H1 (cell line): Measurements from ENCODE around the gene PITX1. TPM values are rescaled to one million over a fixed set of nuclear protein-coding genes. Genes with fewer than 3 reads are reported as not detected.
A peak's percentile ranks its signal among the peaks of the same experiment; 100 is the strongest.

ENCODE experiments used
- CTCF ChIA-PET: fragments of 300-600 bp; sonication (Branson Sonifier 250); formaldehyde crosslinking; loops from one replicate; lab custom pipeline; 2021; ENCODE audit not compliant: partially characterized antibody; lab: Charles Lee
- POLR2A ChIA-PET: fragments of 300-600 bp; sonication (Branson Sonifier 250); formaldehyde crosslinking; loops from one replicate; lab custom pipeline; 2021; ENCODE audit warnings: inconsistent platforms; ENCODE audit not compliant: partially characterized antibody; lab: Charles Lee
- DNase-seq, 2 experiments: peaks; one replicate each; pipeline versions ENCODE4 v3.0.0 to v3.0.0-alpha.2; 2010 to 2022; ENCODE audit warnings: low spot score in 2 of 2, low read depth in 1 of 2, mixed read lengths in 1 of 2
- FAIRE-seq: peaks from 2 replicates; lab custom pipeline; 2011; peaks lifted over from hg19 to GRCh38; lab: Jason Lieb, UNC
- H2AFZ ChIP-seq: 2 replicates; pipeline ENCODE4 v1.8.1; 2012; ENCODE audit warnings: low read length, inconsistent platforms
- H2AK5ac ChIP-seq: 2 replicates; pipeline ENCODE4 v1.6.1; 2013; ENCODE audit warnings: low read depth, low read length
- H2BK120ac ChIP-seq: replicated peaks from 2 replicates; pipeline ENCODE3; 2013; ENCODE audit warnings: low read depth, low read length, inconsistent platforms
- H2BK12ac ChIP-seq: 2 replicates; pipeline ENCODE4 v1.6.1; 2013; ENCODE audit warnings: low read depth, low read length
- H2BK15ac ChIP-seq: 2 replicates; pipeline ENCODE4 v1.6.1; 2013; ENCODE audit warnings: low read length
- H2BK20ac ChIP-seq: 2 replicates; pipeline ENCODE4 v1.6.1; 2013; ENCODE audit warnings: low read length
- H2BK5ac ChIP-seq: 2 replicates; pipeline ENCODE4 v1.6.1; 2013; ENCODE audit warnings: low read depth, low read length
- H3K14ac ChIP-seq: 2 replicates; pipeline ENCODE4 v1.6.1; 2013; ENCODE audit warnings: inconsistent platforms; ENCODE audit not compliant: insufficient read length
- H3K18ac ChIP-seq: 2 replicates; pipeline ENCODE4 v1.6.1; 2013; ENCODE audit warnings: low read length; ENCODE audit errors: extremely low read depth
- H3K23ac ChIP-seq: 2 replicates; pipeline ENCODE4 v1.6.1; 2013; ENCODE audit warnings: inconsistent platforms; ENCODE audit not compliant: insufficient read length
- H3K23me2 ChIP-seq: 2 replicates; pipeline ENCODE4 v1.6.1; 2013; ENCODE audit warnings: low read depth, low read length
- H3K27ac ChIP-seq: 2 replicates; pipeline ENCODE4 v1.6.1; 2011; ENCODE audit warnings: low read depth, low read length, inconsistent platforms
- H3K27me3 ChIP-seq, 4 experiments: replicated peaks in 1 of 4; 1 replicate in 1 of 4; 2 replicates in 3 of 4; pipeline versions ENCODE4 v1.6.1 to v1.8.1; 2011 to 2013; ENCODE audit warnings: low read length in 3 of 4, mild to moderate bottlenecking in 3 of 4, inconsistent platforms in 2 of 4, mixed read lengths in 2 of 4, moderate library complexity in 1 of 4; ENCODE audit not compliant: control insufficient read depth in 3 of 4, insufficient read depth in 3 of 4; ENCODE audit errors: extremely low read depth in 1 of 4
- H3K36me3 ChIP-seq, 4 experiments: 2 replicates each; pipeline versions ENCODE4 v1.6.1 to v1.8.1; 2011 to 2013; ENCODE audit warnings: mild to moderate bottlenecking in 4 of 4, low read length in 3 of 4, moderate library complexity in 2 of 4, control low read depth in 1 of 4, inconsistent platforms in 1 of 4; ENCODE audit not compliant: insufficient read depth in 4 of 4, control insufficient read depth in 2 of 4
- H3K4ac ChIP-seq: replicated peaks from 2 replicates; pipeline ENCODE3; 2013; ENCODE audit warnings: low read length, low read depth, mixed read lengths, inconsistent platforms; ENCODE audit not compliant: insufficient read length
- H3K4me1 ChIP-seq, 4 experiments: replicated peaks in 1 of 4; 1 replicate in 1 of 4; 2 replicates in 3 of 4; pipeline versions ENCODE4 v1.6.1 to v1.8.1; 2011 to 2013; ENCODE audit warnings: low read length in 3 of 4, inconsistent platforms in 2 of 4, mixed read lengths in 1 of 4; ENCODE audit not compliant: insufficient read depth in 4 of 4, control insufficient read depth in 3 of 4
- H3K4me2 ChIP-seq, 2 experiments: 2 replicates each; pipeline versions ENCODE4 v1.6.1 to v1.8.1; 2011 to 2013; ENCODE audit warnings: low read depth in 2 of 2, low read length in 2 of 2, control low read depth in 1 of 2, inconsistent platforms in 1 of 2, mild to moderate bottlenecking in 1 of 2; ENCODE audit not compliant: insufficient read depth in 1 of 2
- H3K4me3 ChIP-seq, 4 experiments: fragments of 200-600, 300-600 bp in 1 of 4; sonication (generic), shearing (Covaris generic), sonication (Bioruptor Twin) in 1 of 4; 2 replicates each; pipeline versions ENCODE4 v1.5.1 to v1.8.1; 2011 to 2016; ENCODE audit warnings: low read length in 4 of 4, low read depth in 3 of 4, control low read depth in 2 of 4, inconsistent platforms in 2 of 4, mild to moderate bottlenecking in 2 of 4, mixed read lengths in 1 of 4, moderate library complexity in 1 of 4; ENCODE audit not compliant: insufficient read depth in 2 of 4; ENCODE audit errors: extremely low read depth in 1 of 4
- H3K56ac ChIP-seq: replicated peaks from 2 replicates; pipeline ENCODE3; 2013; ENCODE audit warnings: low read depth, mild to moderate bottlenecking, mixed read lengths, low read length, inconsistent platforms; ENCODE audit not compliant: insufficient read length
- H3K79me1 ChIP-seq: 2 replicates; pipeline ENCODE4 v1.6.1; 2013; ENCODE audit warnings: low read depth, low read length, control low read depth
- H3K79me2 ChIP-seq, 2 experiments: 2 replicates each; pipeline versions ENCODE4 v1.6.1 to v1.8.1; 2012 to 2013; ENCODE audit warnings: low read length in 2 of 2, mild to moderate bottlenecking in 2 of 2, inconsistent platforms in 1 of 2; ENCODE audit not compliant: insufficient read depth in 2 of 2, control insufficient read depth in 1 of 2
- H3K9ac ChIP-seq, 4 experiments: replicated peaks in 1 of 4; 1 replicate in 1 of 4; 2 replicates in 3 of 4; pipeline versions ENCODE4 v1.6.1 to v1.8.1; 2011 to 2013; ENCODE audit warnings: low read depth in 3 of 4, low read length in 3 of 4, control low read depth in 2 of 4, mild to moderate bottlenecking in 2 of 4, moderate library complexity in 2 of 4, inconsistent platforms in 1 of 4; ENCODE audit errors: extremely low read depth in 1 of 4
- H3K9me3 ChIP-seq, 2 experiments: 2 replicates each; pipeline versions ENCODE4 v1.6.1 to v1.8.1; 2012 to 2013; ENCODE audit warnings: mild to moderate bottlenecking in 2 of 2, moderate library complexity in 2 of 2, control low read depth in 1 of 2, inconsistent platforms in 1 of 2, low read depth in 1 of 2, low read length in 1 of 2, mixed read lengths in 1 of 2; ENCODE audit not compliant: insufficient read depth in 2 of 2
- H4K20me1 ChIP-seq, 2 experiments: replicated peaks in 1 of 2; 2 replicates each; pipeline versions ENCODE3 to v1.8.1; 2011 to 2013; ENCODE audit warnings: inconsistent platforms in 2 of 2, low read length in 2 of 2, mild to moderate bottlenecking in 1 of 2; ENCODE audit not compliant: insufficient read depth in 2 of 2, control insufficient read depth in 1 of 2
- H4K5ac ChIP-seq: 2 replicates; pipeline ENCODE4 v1.6.1; 2013; ENCODE audit warnings: low read length, low read depth, mixed read lengths, inconsistent platforms; ENCODE audit not compliant: insufficient read length
- H4K8ac ChIP-seq: 2 replicates; pipeline ENCODE4 v1.8.0; 2013; ENCODE audit warnings: mild to moderate bottlenecking, moderate library complexity, low read length, inconsistent platforms; ENCODE audit not compliant: insufficient read depth; ENCODE audit errors: extremely low read depth
- H4K91ac ChIP-seq: replicated peaks from 2 replicates; pipeline ENCODE3; 2013; ENCODE audit warnings: low read length, mixed read lengths, inconsistent platforms; ENCODE audit not compliant: insufficient read length
- BRCA1 ChIP-seq: IDR thresholded peaks from 2 replicates; pipeline ENCODE4 v1.6.1; 2012; ENCODE audit warnings: low read depth, low read length, improper control_type of control experiment
- CREB1 ChIP-seq: IDR thresholded peaks from 2 replicates; pipeline ENCODE4 v1.6.1; 2012; ENCODE audit warnings: inconsistent platforms
- EGR1 ChIP-seq: IDR thresholded peaks from 2 replicates; pipeline ENCODE4 v1.6.1; 2011; ENCODE audit warnings: low read depth, low read length, borderline replicate concordance
- EP300 ChIP-seq, 2 experiments: IDR thresholded peaks; 1 replicate in 1 of 2; 2 replicates in 1 of 2; pipeline ENCODE4 v1.6.1; 2011 to 2012; ENCODE audit warnings: low read depth in 2 of 2, low read length in 2 of 2, mild to moderate bottlenecking in 2 of 2, borderline replicate concordance in 1 of 2, inconsistent platforms in 1 of 2, moderate library complexity in 1 of 2
- MAFK ChIP-seq: IDR thresholded peaks from 2 replicates; pipeline ENCODE4 v1.6.1; 2012; ENCODE audit warnings: low read depth, mild to moderate bottlenecking, improper control_type of control experiment, low read length
- RAD21 ChIP-seq, 2 experiments: IDR thresholded peaks in 1 of 2; conservative IDR thresholded peaks in 1 of 2; 2 replicates each; pipeline ENCODE4 v1.6.1; 2011; ENCODE audit warnings: low read depth in 2 of 2, low read length in 2 of 2, improper control_type of control experiment in 1 of 2, inconsistent platforms in 1 of 2, mild to moderate bottlenecking in 1 of 2, moderate library complexity in 1 of 2
- RBBP5 ChIP-seq: IDR thresholded peaks from 2 replicates; pipeline ENCODE4 v1.7.1; 2012; ENCODE audit warnings: low read depth, mild to moderate bottlenecking, inconsistent platforms, low read length, moderate library complexity, borderline replicate concordance
- RXRA ChIP-seq: IDR thresholded peaks from 2 replicates; pipeline ENCODE4 v1.6.1; 2011; ENCODE audit warnings: low read depth, mild to moderate bottlenecking, low read length, moderate library complexity; ENCODE audit not compliant: insufficient read depth
- SP1 ChIP-seq: IDR thresholded peaks from 2 replicates; pipeline ENCODE4 v1.6.1; 2011; ENCODE audit warnings: low read depth, low read length
- TCF12 ChIP-seq: IDR thresholded peaks from 2 replicates; pipeline ENCODE4 v1.6.1; 2011; ENCODE audit warnings: low read depth, mild to moderate bottlenecking, low read length
- TEAD4 ChIP-seq: IDR thresholded peaks from 2 replicates; pipeline ENCODE4 v1.6.1; 2012; ENCODE audit warnings: low read depth, low read length, inconsistent platforms, mixed read lengths
- WGBS, 2 experiments: shearing (Covaris generic) in 1 of 2; methylation state at CpG; one replicate each; pipeline versions ENCODE4 v1.1.6 to v1.1.7; 2013 to 2015; ENCODE audit warnings: low lambda C conversion rate in 2 of 2, mixed read lengths in 2 of 2, inconsistent platforms in 1 of 2, low coverage in 1 of 2, missing lambda C conversion rate in 1 of 2; ENCODE audit not compliant: insufficient replicate concordance in 2 of 2, insufficient coverage in 1 of 2, insufficient read length in 1 of 2; ENCODE audit errors: extremely low coverage in 1 of 2, missing lambda C conversion rate in 1 of 2; 5-methylcytosine and 5-hydroxymethylcytosine counted together
- polyA plus RNA-seq, 7 experiments: library from polyadenylated mRNA; depleted of rRNA in 3 of 7; stranded (reverse) in 5 of 7; unstranded in 2 of 7; fragments of >200 nt in 5 of 7; fragments of 200-250 nt in 2 of 7; gene quantifications; 1 replicate in 5 of 7; 2 replicates in 1 of 7; 4 replicates in 1 of 7; pipeline versions ENCODE4 v1.2.1 to v1.2.3, GENCODE V29; 2011 to 2013; ENCODE audit warnings: missing spikeins in 2 of 7, mixed read lengths in 2 of 7
- total RNA-seq: library from RNA; stranded (reverse); fragmentation: NEBNext Ultra II Directional; extraction: Animal tissue kit (Norgen Biotek cat#: 25700); gene quantifications from 2 replicates; pipeline ENCODE4 v1.2.1, GENCODE V29; 2021

PITX1 gene
- total and polyA plus RNA-seq, 2 of the 8 experiments (the other 6 are each of a cell fraction or from before 2014, with no cell fraction given): 0.03 TPM; not detected in 1

GRCh38 chr5:135069016-135069770 lies 35.2 kb upstream of the PITX1 start:
- Histone ChIP-seq H3K4me2 (no peak overlapping the region), H3K4ac (no peak overlapping the region), H3K79me1 (no peaks in the 10 kb centered on the region), H2BK15ac (no peak overlapping the region), H2BK5ac (no peak overlapping the region), H2BK20ac (no peak overlapping the region), H3K27ac (no peak overlapping the region), H2BK120ac (no peak overlapping the region), H2BK12ac (no peak overlapping the region), H3K9ac (no peak overlapping the region), H3K79me2 (no peaks in the 10 kb centered on the region), H2AFZ (no peak overlapping the region), H3K36me3 (no peaks in the 10 kb centered on the region), H3K23me2 (no peaks in the 10 kb centered on the region), H3K4me3 (no peak overlapping the region), H4K5ac (no peak overlapping the region), H3K18ac (no peak overlapping the region), H4K20me1 (peaks cover 3 to 10% of the 10 kb centered on the region in 2 experiments), H3K4me1 (peaks cover 5 to 19% (median 5%) of the 10 kb centered on the region in 4 experiments; a peak in 6 of 7 replicates), H3K27me3 (peaks cover 11 to 86% (median 53%) of the 10 kb centered on the region in 4 experiments), H3K56ac (no peak overlapping the region), H3K23ac (no peak overlapping the region), H3K9me3 (no peaks in the 10 kb centered on the region), H3K14ac (no peak overlapping the region), H2AK5ac (no peak overlapping the region), H4K91ac (no peak overlapping the region), H4K8ac (no peak overlapping the region)
- ChIA-PET CTCF (interaction anchor here (1.0 to 3.3 kb wide), 6 partner anchors 35 to 123 kb away, joined by 3 to 9 read pairs (median 4); no protein-coding TSS in a partner anchor), POLR2A (interaction anchor here (1.2 kb wide), 1 partner anchor 9 kb away, joined by 3 read pairs; no protein-coding TSS in a partner anchor)
- no peak for DNase-seq
- 73% methylated on average over 15 of the region's 15 CpGs; no CpG with 5 or more reads in 1 of the 2 experiments for WGBS, 2 experiments
- FAIRE-seq: no peak
- 0 out of 2 replicates have a peak, but pooled peaks have one; percentile 19 for TF ChIP-seq TEAD4
- peak; percentile 71; the same call in 1 of the 2 replicates for TF ChIP-seq TCF12
- TF ChIP-seq SP1: 0 out of 2 replicates have a peak, but pooled peaks have one; percentile 31
- peak; percentile 97 for TF ChIP-seq RXRA
- TF ChIP-seq RAD21 (IDR thresholded peaks at IDR 0.05 in 1 of 2, conservative IDR thresholded peaks at IDR 0.05 in 1 of 2; ENCODE audit: low read depth in 2 of 2, low read length in 2 of 2): no peak
- no peak for TF ChIP-seq RBBP5
- TF ChIP-seq EGR1: 0 out of 2 replicates have a peak, but pooled peaks have one; percentile 15
- TF ChIP-seq EP300 (IDR thresholded peaks at IDR 0.05; ENCODE audit: borderline replicate concordance in 1 of 2, low read depth in 2 of 2, low read length in 2 of 2): peak in 1 of 2 experiments; percentile 79; a peak in 1 of 3 replicates
- 0 out of 2 replicates have a peak, but pooled peaks have one; percentile 28 for TF ChIP-seq MAFK
- no peak for TF ChIP-seq BRCA1
- TF ChIP-seq CREB1: peak; percentile 72
